ENCODE measurements around the gene NINL. TPM values are rescaled to one million over a fixed set of nuclear protein-coding genes. Genes with fewer than 3 reads are reported as not detected.
"Not testable (repeated sequence)": the region's sequence is repeated elsewhere in the genome, so short reads cannot be mapped to it uniquely, and the experiment has no call there.

Gene NINL
- total and polyA plus RNA-seq, 4 donors: 6.0 to 28.3 (median 12.9) TPM

DNA sequence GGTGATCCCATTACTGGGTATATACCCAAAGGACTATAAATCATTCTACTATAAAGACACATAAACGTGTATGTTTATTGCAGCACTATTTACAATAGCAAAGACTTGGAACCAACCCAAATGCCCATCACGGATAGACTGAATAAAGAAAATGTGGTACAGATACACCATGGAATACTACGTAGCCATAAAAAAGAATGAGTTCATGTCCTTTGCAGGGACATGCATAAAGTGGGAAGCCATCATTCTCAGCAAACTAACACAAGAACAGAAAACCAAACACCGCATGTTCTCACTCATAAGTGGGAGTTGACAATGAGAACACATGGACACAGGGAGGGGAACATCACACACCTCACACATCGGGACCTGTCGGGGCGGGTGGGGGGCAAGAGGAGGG is 1.7 kb downstream of the NINL start:
- ATAC-seq (ENCODE audit: low FRiP score); H3K4me3 ChIP-seq (ENCODE audit: low read length in 2 of 2); H3K9me3 ChIP-seq (ENCODE audit: control insufficient read depth, low read length); H3K36me3 ChIP-seq (ENCODE audit: control insufficient read depth in 1 of 2, insufficient read depth in 2 of 2, low read length in 1 of 2); H3K4me1 ChIP-seq (ENCODE audit: control insufficient read depth in 1 of 2, insufficient read depth in 2 of 2, low read length in 2 of 2); H3K27me3 ChIP-seq (ENCODE audit: control insufficient read depth in 1 of 2, insufficient read depth in 2 of 2, low read length in 1 of 2); DNase-seq; H3K27ac ChIP-seq (ENCODE audit: low read depth in 1 of 2, low read length in 2 of 2): not testable (repeated sequence)
- intact Hi-C loops (cut with DNase I): loop anchor here in 1 of 2 donors (5.0 kb wide), 1 partner anchor 56 kb away; no protein-coding TSS in a partner anchor
- 87 to 93% methylated on average over 7 of the region's 7 CpGs for WGBS, 2 donors

GRCh38 chr20:25580711-25581110 is 4.6 kb downstream of the NINL start:
- Histone ChIP-seq H3K4me1 (ENCODE audit: control insufficient read depth in 1 of 2, insufficient read depth in 2 of 2, low read length in 2 of 2) (no peaks in the 10 kb centered on the region), H3K27ac (ENCODE audit: low read depth in 1 of 2, low read length in 2 of 2) (no peak overlapping the region), H3K27me3 (ENCODE audit: control insufficient read depth in 1 of 2, insufficient read depth in 2 of 2, low read length in 1 of 2) (no peaks in the 10 kb centered on the region), H3K36me3 (ENCODE audit: control insufficient read depth in 1 of 2, insufficient read depth in 2 of 2, low read length in 1 of 2) (no peaks in the 10 kb centered on the region), H3K4me3 (ENCODE audit: low read length in 2 of 2) (no peak overlapping the region), H3K9me3 (ENCODE audit: control insufficient read depth, low read length) (no peaks in the 10 kb centered on the region)
- no peak for DNase-seq
- no peak for ATAC-seq (ENCODE audit: low FRiP score)
- 19% methylated on average over 4 of the region's 4 CpGs for WGBS, 2 donors
- intact Hi-C loops (cut with DNase I): loop anchor here in 1 of 2 donors (5.0 kb wide), 1 partner anchor 53 kb away; no protein-coding TSS in a partner anchor

DNA sequence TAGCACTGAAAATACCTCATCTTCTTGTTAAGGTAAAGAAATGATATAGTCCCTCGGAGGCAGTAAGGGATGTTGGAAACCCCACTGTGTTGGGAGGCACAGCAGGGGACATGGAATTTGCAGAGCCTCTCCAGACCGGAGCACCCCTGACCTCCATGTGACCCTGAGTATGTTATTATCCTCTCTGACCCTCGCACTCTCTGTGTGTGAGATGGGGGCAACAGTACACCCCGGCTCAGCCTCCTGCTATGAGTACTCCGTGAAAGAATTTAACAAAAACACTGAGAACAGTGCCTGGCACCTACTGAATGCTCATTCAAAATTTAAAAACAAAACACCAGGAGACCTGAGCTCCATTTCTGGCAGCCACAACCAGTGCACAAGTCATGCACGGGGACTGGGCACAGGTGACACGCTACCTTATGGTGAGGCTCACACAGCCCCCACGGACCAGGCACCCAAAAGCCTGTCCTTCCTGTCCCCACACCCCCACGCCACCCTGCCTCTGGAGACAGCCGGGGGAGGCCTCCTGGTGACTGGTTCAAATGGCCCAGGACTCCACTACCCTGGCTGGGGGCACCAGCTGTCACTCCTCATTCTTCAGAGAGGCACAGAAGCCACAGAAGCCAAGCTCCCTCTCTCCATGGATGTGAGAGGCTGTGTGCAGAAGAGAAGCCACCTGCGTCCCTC is 6.1 kb downstream of the NINL start:
- DNase-seq (no peak), ATAC-seq (ENCODE audit: low FRiP score) (no peak)
- Histone ChIP-seq H3K4me3 (ENCODE audit: low read length in 2 of 2) (no peak overlapping the region), H3K9me3 (ENCODE audit: control insufficient read depth, low read length) (no peaks in the 10 kb centered on the region), H3K4me1 (ENCODE audit: control insufficient read depth in 1 of 2, insufficient read depth in 2 of 2, low read length in 2 of 2) (no peaks in the 10 kb centered on the region), H3K27ac (ENCODE audit: low read depth in 1 of 2, low read length in 2 of 2) (no peak overlapping the region), H3K27me3 (ENCODE audit: control insufficient read depth in 1 of 2, insufficient read depth in 2 of 2, low read length in 1 of 2) (no peaks in the 10 kb centered on the region), H3K36me3 (ENCODE audit: control insufficient read depth in 1 of 2, insufficient read depth in 2 of 2, low read length in 1 of 2) (no peaks in the 10 kb centered on the region)
- WGBS, 2 donors: 66 to 72% methylated on average over 11 of the region's 11 CpGs
- intact Hi-C loops (cut with DNase I): no loop called here

DNA sequence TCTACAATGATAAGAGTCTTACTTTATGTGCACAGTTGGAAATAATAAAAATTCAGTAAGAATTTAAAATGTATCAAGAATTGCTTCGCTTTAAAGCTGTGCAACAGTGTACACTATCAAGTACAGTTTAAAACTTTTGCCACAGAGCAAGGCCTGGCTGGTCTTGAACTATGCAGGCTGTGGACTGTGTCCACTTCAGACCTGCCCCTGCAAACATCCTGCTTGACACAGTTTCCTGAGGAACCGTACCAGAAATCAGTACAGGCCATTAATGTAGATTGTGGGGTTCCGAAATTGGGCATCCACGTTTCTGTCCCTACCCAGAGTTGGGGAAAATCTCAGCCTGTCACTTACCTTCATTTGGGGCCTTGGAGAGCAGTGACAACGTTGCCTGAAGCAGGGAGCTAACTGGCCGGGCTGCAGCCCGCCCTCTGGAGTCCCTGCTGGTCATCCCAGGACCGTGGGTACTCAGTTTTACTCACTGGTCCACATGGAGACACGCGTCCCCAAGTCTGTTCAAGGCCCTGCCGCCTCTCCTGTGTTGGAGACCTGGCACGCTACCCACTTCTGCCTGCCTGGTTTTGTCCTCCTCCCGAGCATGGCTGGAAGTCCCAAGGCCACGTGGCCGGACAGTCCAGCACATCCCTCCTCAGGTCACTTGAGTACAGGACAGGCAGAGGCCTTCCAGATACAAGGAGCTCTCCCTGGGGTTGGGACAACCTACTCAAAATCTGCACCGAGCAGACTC is 8.4 kb downstream of the NINL start:
- Histone ChIP-seq H3K9me3 (ENCODE audit: control insufficient read depth, low read length) (no peaks in the 10 kb centered on the region), H3K4me1 (ENCODE audit: control insufficient read depth in 1 of 2, insufficient read depth in 2 of 2, low read length in 2 of 2) (peaks cover 2 to 4% of the 10 kb centered on the region in 2 donors), H3K27ac (ENCODE audit: low read depth in 1 of 2, low read length in 2 of 2) (no peak overlapping the region), H3K36me3 (ENCODE audit: control insufficient read depth in 1 of 2, insufficient read depth in 2 of 2, low read length in 1 of 2) (no peaks in the 10 kb centered on the region), H3K27me3 (ENCODE audit: control insufficient read depth in 1 of 2, insufficient read depth in 2 of 2, low read length in 1 of 2) (no peaks in the 10 kb centered on the region), H3K4me3 (ENCODE audit: low read length in 2 of 2) (no peak overlapping the region)
- intact Hi-C loops (cut with DNase I): no loop called here
- no peak for ATAC-seq (ENCODE audit: low FRiP score)
- 85 to 88% methylated on average over 16 of the region's 16 CpGs for WGBS, 2 donors
- DNase-seq: no peak

GRCh38 chr20:25574411-25574810 is 10.9 kb downstream of the NINL start:
- WGBS, 2 donors: 80 to 84% methylated on average over 3 of the region's 3 CpGs
- Histone ChIP-seq H3K4me1 (ENCODE audit: control insufficient read depth in 1 of 2, insufficient read depth in 2 of 2, low read length in 2 of 2) (peaks cover 2 to 4% of the 10 kb centered on the region in 2 donors), H3K36me3 (ENCODE audit: control insufficient read depth in 1 of 2, insufficient read depth in 2 of 2, low read length in 1 of 2) (no peaks in the 10 kb centered on the region), H3K27ac (ENCODE audit: low read depth in 1 of 2, low read length in 2 of 2) (no peak overlapping the region), H3K27me3 (ENCODE audit: control insufficient read depth in 1 of 2, insufficient read depth in 2 of 2, low read length in 1 of 2) (no peaks in the 10 kb centered on the region), H3K4me3 (ENCODE audit: low read length in 2 of 2) (no peak overlapping the region), H3K9me3 (ENCODE audit: control insufficient read depth, low read length) (no peaks in the 10 kb centered on the region)
- intact Hi-C loops (cut with DNase I): no loop called here
- ATAC-seq (ENCODE audit: low FRiP score) (no peak), DNase-seq (no peak)

DNA sequence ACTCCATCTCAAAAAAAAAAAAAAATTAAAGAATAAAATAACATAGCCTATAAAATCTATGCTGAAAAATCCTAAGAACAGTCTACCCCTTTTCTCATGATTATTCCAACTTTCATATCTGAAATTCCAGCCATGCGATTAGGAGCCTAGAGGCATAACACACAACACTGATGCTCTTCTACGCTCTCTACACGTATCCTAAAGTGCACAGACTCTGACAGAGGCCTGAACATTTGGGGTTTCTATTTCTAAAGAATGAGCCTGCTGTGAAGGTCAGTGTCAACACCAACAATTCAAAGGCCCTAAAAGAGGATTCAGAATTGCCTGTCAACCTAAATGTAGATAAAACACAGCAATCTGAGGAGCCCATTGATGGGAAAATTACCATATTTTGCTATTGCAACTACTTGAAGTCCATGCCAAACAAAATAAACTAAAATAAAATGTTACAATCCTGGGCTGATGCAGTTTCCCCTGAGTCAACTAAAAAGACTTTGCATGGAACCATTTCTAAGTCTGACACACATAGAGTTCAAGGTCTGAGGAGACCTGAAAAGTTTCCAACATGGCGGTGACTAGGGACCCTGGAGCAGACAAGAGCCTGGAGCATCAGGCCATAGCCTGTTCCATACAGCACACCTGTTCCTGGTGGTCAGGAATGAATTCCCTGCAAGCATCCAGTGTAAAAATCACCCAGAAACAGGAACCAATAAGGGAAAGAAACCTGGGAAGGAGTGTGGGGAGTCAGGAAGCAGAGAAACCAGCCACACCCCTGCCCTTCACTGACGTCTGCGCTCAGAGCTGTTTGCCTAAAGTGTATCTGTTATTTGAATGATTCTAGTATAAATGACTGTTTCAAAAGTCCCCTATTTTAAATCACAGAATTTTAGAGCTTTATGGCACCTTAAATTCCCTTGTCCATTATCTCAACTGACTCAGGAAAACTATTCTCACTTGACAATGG is 11.8 kb downstream of the NINL start:
- Histone ChIP-seq H3K9me3 (ENCODE audit: control insufficient read depth, low read length) (no peaks in the 10 kb centered on the region), H3K4me3 (ENCODE audit: low read length in 2 of 2) (no peak overlapping the region), H3K36me3 (ENCODE audit: control insufficient read depth in 1 of 2, insufficient read depth in 2 of 2, low read length in 1 of 2) (no peaks in the 10 kb centered on the region), H3K27me3 (ENCODE audit: control insufficient read depth in 1 of 2, insufficient read depth in 2 of 2, low read length in 1 of 2) (no peaks in the 10 kb centered on the region), H3K27ac (ENCODE audit: low read depth in 1 of 2, low read length in 2 of 2) (no peak overlapping the region), H3K4me1 (ENCODE audit: control insufficient read depth in 1 of 2, insufficient read depth in 2 of 2, low read length in 2 of 2) (peaks cover 2 to 4% of the 10 kb centered on the region in 2 donors)
- intact Hi-C loops (cut with DNase I): no loop called here
- no peak for DNase-seq
- WGBS, 2 donors: 70 to 75% methylated on average over 6 of the region's 6 CpGs
- ATAC-seq (ENCODE audit: low FRiP score): no peak

- ATAC-seq (ENCODE audit: low FRiP score): no peak
- DNase-seq: no peak
- no peaks in the 10 kb centered on the region for H3K27me3 ChIP-seq (ENCODE audit: control insufficient read depth in 1 of 2, insufficient read depth in 2 of 2, low read length in 1 of 2)
- no peaks in the 10 kb centered on the region for H3K9me3 ChIP-seq (ENCODE audit: control insufficient read depth, low read length)
- 84 to 87% methylated on average over 2 of the region's 2 CpGs for WGBS, 2 donors
- H3K36me3 ChIP-seq (ENCODE audit: control insufficient read depth in 1 of 2, insufficient read depth in 2 of 2, low read length in 1 of 2): no peaks in the 10 kb centered on the region
- H3K4me1 ChIP-seq (ENCODE audit: control insufficient read depth in 1 of 2, insufficient read depth in 2 of 2, low read length in 2 of 2): peaks cover 2 to 4% of the 10 kb centered on the region in 2 donors
- no peak overlapping the region for H3K27ac ChIP-seq (ENCODE audit: low read depth in 1 of 2, low read length in 2 of 2)
- intact Hi-C loops (cut with DNase I): no loop called here
- no peak overlapping the region for H3K4me3 ChIP-seq (ENCODE audit: low read length in 2 of 2)
Observed at GRCh38 chr20:25571817-25572216, 13.5 kb downstream of the NINL start.

DNA sequence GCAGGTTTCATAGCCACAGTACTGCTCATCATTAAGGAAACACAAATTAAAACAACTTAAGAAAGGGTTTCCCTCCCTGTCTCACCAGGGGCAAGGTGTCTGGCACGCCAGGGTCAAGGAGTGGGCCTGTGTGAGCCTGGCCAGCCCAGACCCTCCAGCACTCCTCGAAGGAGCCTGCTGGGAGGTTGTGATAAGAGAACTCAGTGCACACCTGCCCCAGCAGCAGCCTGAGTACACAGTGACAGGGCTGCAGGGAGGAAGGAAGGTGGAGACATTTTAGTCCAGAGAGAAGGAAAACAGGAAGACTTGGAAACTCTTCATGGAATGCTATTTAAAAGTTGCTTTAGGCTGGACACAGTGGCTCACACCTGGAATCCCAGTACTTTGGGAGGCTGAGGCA is 14.1 kb downstream of the NINL start:
- ATAC-seq (ENCODE audit: low FRiP score) (no peak), DNase-seq (no peak)
- 79 to 89% methylated on average over 2 of the region's 2 CpGs for WGBS, 2 donors
- H3K4me3 ChIP-seq (ENCODE audit: low read length in 2 of 2): no peak overlapping the region
- H3K27ac ChIP-seq (ENCODE audit: low read depth in 1 of 2, low read length in 2 of 2): no peak overlapping the region
- intact Hi-C loops (cut with DNase I): no loop called here
- H3K27me3 ChIP-seq (ENCODE audit: control insufficient read depth in 1 of 2, insufficient read depth in 2 of 2, low read length in 1 of 2): no peaks in the 10 kb centered on the region
- no peaks in the 10 kb centered on the region for H3K36me3 ChIP-seq (ENCODE audit: control insufficient read depth in 1 of 2, insufficient read depth in 2 of 2, low read length in 1 of 2)
- peaks cover 2 to 4% of the 10 kb centered on the region in 2 donors for H3K4me1 ChIP-seq (ENCODE audit: control insufficient read depth in 1 of 2, insufficient read depth in 2 of 2, low read length in 2 of 2)
- no peaks in the 10 kb centered on the region for H3K9me3 ChIP-seq (ENCODE audit: control insufficient read depth, low read length)
